ENCODE results near the gene ZNF747. TPM values are rescaled to one million over a fixed set of nuclear protein-coding genes. Genes with fewer than 3 reads are reported as not detected.

The ZNF747 gene
- total RNA-seq, 3 donors from 2014 or later (not counting 1 experiment from before 2014, with no cell fraction given): 5.0 to 8.6 (median 6.3) TPM

- Histone ChIP-seq H3K27me3 (ENCODE audit: control insufficient read depth, insufficient read depth, low read length) (no peaks in the 10 kb centered on the region), H3K4me1 (ENCODE audit: control insufficient read depth, insufficient read depth, low read length) (no peaks in the 10 kb centered on the region), H3K4me3 (ENCODE audit: low read length) (no peak overlapping the region), H3K36me3 (ENCODE audit: control insufficient read depth, insufficient read depth, low read length) (peaks cover 87% of the 10 kb centered on the region), H3K27ac (ENCODE audit: low read length) (no peak overlapping the region), H3K9me3 (ENCODE audit: control insufficient read depth, insufficient read depth, low read length) (no peaks in the 10 kb centered on the region)
- no peak for ATAC-seq
- WGBS (ENCODE audit: insufficient coverage): 92% methylated on average over 2 of the region's 4 CpGs
- TF ChIP-seq, protein P1, sequence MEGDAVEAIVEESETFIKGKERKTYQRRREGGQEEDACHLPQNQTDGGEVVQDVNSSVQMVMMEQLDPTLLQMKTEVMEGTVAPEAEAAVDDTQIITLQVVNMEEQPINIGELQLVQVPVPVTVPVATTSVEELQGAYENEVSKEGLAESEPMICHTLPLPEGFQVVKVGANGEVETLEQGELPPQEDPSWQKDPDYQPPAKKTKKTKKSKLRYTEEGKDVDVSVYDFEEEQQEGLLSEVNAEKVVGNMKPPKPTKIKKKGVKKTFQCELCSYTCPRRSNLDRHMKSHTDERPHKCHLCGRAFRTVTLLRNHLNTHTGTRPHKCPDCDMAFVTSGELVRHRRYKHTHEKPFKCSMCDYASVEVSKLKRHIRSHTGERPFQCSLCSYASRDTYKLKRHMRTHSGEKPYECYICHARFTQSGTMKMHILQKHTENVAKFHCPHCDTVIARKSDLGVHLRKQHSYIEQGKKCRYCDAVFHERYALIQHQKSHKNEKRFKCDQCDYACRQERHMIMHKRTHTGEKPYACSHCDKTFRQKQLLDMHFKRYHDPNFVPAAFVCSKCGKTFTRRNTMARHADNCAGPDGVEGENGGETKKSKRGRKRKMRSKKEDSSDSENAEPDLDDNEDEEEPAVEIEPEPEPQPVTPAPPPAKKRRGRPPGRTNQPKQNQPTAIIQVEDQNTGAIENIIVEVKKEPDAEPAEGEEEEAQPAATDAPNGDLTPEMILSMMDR (IDR thresholded peaks at IDR 0.05): no peak
- peaks cover 6 to 18% of the 10 kb centered on the region in 2 donors for H3K4me1 Mint-ChIP-seq
- H3K9me3 Mint-ChIP-seq: no peaks in the 10 kb centered on the region
- H3K36me3 Mint-ChIP-seq: peaks cover 7% of the 10 kb centered on the region
- intact Hi-C loops (cut with micrococcal nuclease): no loop called here
- no peak for DNase-seq
- no peaks in the 10 kb centered on the region for H3K27me3 Mint-ChIP-seq (ENCODE audit: low read depth in 2 of 2)
- no peak overlapping the region for H3K4me3 Mint-ChIP-seq
- H3K27ac Mint-ChIP-seq: peak overlapping the region; percentile 33 to 65
Measured at GRCh38 chr16:30509081-30509765, 25.4 kb downstream of the ZNF747 start.

DNA sequence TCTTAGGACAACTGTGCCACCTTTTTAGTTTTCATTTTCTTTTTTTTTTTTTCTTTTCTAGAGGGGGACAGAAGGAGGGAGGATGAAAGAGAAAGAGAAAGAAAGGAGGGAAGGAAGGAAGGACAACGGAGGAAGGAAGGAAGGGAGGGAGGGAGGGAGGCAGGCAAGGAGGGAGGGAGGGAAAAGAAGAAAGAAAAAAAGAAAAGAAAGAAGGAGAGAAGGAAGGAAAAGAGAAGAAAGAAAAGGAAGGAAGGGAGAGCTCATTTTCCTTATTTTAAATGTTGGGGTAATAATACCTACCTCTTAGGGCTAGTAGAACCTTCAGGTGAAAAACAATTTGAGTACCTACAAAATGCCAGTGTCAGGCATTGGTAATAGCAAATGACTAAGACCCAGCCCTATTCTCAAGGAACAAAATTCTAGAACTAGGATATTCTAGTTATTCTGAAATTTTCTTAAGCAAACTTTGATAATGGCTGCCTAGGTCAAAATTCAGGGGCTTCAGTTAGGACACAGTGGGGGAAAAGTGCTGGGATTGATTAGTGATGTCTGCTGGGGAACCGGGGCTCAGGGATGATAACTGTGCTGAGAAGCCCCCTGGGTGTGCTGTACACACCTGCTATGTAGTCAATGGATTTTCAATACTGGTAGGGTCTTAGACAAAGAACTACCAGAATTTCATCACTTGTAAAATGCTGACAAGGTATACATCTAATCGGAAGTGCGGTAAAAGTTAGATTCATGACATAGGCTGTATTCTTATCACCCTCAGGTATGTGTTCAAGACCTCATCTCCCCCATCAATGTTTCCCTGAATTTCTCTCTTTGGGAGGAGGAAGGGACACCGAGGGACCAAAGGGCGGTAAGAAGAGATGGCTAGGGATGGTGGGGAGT is 31.0 kb downstream of the ZNF747 start:
- no peak overlapping the region for H3K27ac ChIP-seq (ENCODE audit: low read length)
- intact Hi-C loops (cut with micrococcal nuclease): no loop called here
- TF ChIP-seq, protein P1 (IDR thresholded peaks at IDR 0.05): no peak

DNA sequence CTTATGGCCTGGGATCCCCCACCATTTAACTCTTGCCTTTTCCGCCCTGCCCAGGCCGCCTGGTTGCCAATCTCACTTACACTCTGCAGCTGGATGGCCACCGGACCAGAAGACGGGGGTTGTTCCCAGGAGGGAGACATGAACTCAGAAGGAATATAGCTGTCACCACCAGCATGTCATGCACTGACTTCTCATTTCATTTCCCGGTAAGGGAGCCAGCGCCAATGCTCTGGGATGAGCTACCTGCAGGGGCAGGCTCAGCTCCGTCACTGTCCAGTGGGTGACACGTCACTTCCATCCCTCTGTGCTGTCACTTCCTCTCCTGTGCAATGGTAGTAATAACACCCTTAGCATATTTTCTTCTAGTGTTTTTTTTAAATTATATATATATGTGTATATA is 35.4 kb downstream of the ZNF747 start:
- H3K4me1 Mint-ChIP-seq: peaks cover 18 to 26% of the 10 kb centered on the region in 2 donors
- Histone ChIP-seq H3K4me1 (ENCODE audit: control insufficient read depth, insufficient read depth, low read length) (no peaks in the 10 kb centered on the region), H3K27me3 (ENCODE audit: control insufficient read depth, insufficient read depth, low read length) (no peaks in the 10 kb centered on the region), H3K27ac (ENCODE audit: low read length) (no peak overlapping the region), H3K36me3 (ENCODE audit: control insufficient read depth, insufficient read depth, low read length) (peaks cover 82% of the 10 kb centered on the region), H3K9me3 (ENCODE audit: control insufficient read depth, insufficient read depth, low read length) (no peaks in the 10 kb centered on the region), H3K4me3 (ENCODE audit: low read length) (no peak overlapping the region)
- intact Hi-C loops (cut with micrococcal nuclease): no loop called here
- H3K4me3 Mint-ChIP-seq: no peak overlapping the region
- TF ChIP-seq, protein P1 (IDR thresholded peaks at IDR 0.05): no peak
- no peak for ATAC-seq
- DNase-seq: no peak
- WGBS (ENCODE audit: insufficient coverage): 95% methylated on average over 7 of the region's 8 CpGs
- no peaks in the 10 kb centered on the region for H3K27me3 Mint-ChIP-seq (ENCODE audit: low read depth in 2 of 2)
- H3K9me3 Mint-ChIP-seq: no peaks in the 10 kb centered on the region
- H3K27ac Mint-ChIP-seq: peak overlapping the region; percentile 66 to 78
- peaks cover 11% of the 10 kb centered on the region for H3K36me3 Mint-ChIP-seq

More for the DNA sequence above, 31.0 kb downstream of the ZNF747 start:
- H3K36me3 ChIP-seq (ENCODE audit: control insufficient read depth, insufficient read depth, low read length): peaks cover 75% of the 10 kb centered on the region
- no peak for ATAC-seq
- H3K4me3 ChIP-seq (ENCODE audit: low read length): no peak overlapping the region
- 96% methylated on average over 6 of the region's 6 CpGs for WGBS (ENCODE audit: insufficient coverage)
- Mint-ChIP-seq H3K27me3 (ENCODE audit: low read depth in 2 of 2) (no peaks in the 10 kb centered on the region), H3K4me3 (no peak overlapping the region), H3K9me3 (no peaks in the 10 kb centered on the region), H3K36me3 (peaks cover 8% of the 10 kb centered on the region), H3K27ac (peak overlapping the region; percentile 72 to 76), H3K4me1 (peaks cover 12 to 15% of the 10 kb centered on the region in 2 donors)
- no peaks in the 10 kb centered on the region for H3K9me3 ChIP-seq (ENCODE audit: control insufficient read depth, insufficient read depth, low read length)
- no peak for DNase-seq
- H3K27me3 ChIP-seq (ENCODE audit: control insufficient read depth, insufficient read depth, low read length): no peaks in the 10 kb centered on the region
- H3K4me1 ChIP-seq (ENCODE audit: control insufficient read depth, insufficient read depth, low read length): no peaks in the 10 kb centered on the region
